Measurements from ENCODE around the gene CYGB. TPM values are rescaled to one million over a fixed set of nuclear protein-coding genes. Genes with fewer than 3 reads are reported as not detected.

Gene CYGB
- total RNA-seq, 1 donor = 39.1 TPM

GRCh38 chr17:76477576-76477975 lies 59.9 kb downstream of the CYGB start:
- no peaks in the 10 kb centered on the region for H3K4me1 ChIP-seq (ENCODE audit: insufficient read depth, low read length)
- H2AFZ ChIP-seq (ENCODE audit: low read length) = no peak overlapping the region
- no peaks in the 10 kb centered on the region for H3K36me3 ChIP-seq (ENCODE audit: insufficient read depth, low read length)
- TF ChIP-seq CTCF (IDR thresholded peaks at IDR 0.05; ENCODE audit: extremely low read depth, low read depth, low read length) = no peak
- no peaks in the 10 kb centered on the region for H4K20me1 ChIP-seq (ENCODE audit: insufficient read depth, low read length)
- no peak for DNase-seq (ENCODE audit: insufficient read length, low spot score, missing footprints)
- no peak overlapping the region for H3K27ac ChIP-seq (ENCODE audit: low read depth, low read length)
- H3K4me2 ChIP-seq (ENCODE audit: insufficient read depth, low read length) = no peak overlapping the region
- no peaks in the 10 kb centered on the region for H3K9me3 ChIP-seq (ENCODE audit: low read depth, low read length)
- H3K79me2 ChIP-seq (ENCODE audit: insufficient read depth, low read length) = no peaks in the 10 kb centered on the region
- no peak overlapping the region for H3K4me3 ChIP-seq (ENCODE audit: insufficient read depth, low read length)
- H3K27me3 ChIP-seq (ENCODE audit: insufficient read depth, low read length) = no peaks in the 10 kb centered on the region

Small RNAs within 50 kb of the gene (small RNA-seq; reads per million reads assigned to genes)
- gene SNORD1A (not detected), gene SNORD1B (1,210 reads per million, percentile 99 among the genes with 10 or more reads in this experiment)

Other genes with a start within 250 kb of the CYGB start
- 2.9 and 3.6 TPM in 2 replicates for gene QRICH2, start 229.4 kb downstream of the CYGB start, total RNA-seq
- 79.6 and 82.2 TPM in 2 replicates for gene PRPSAP1, start 183.8 kb downstream of the CYGB start, total RNA-seq
- gene SPHK1, start 153.1 kb downstream of the CYGB start, total RNA-seq = 112 and 142 TPM in 2 replicates
- 17.7 and 19.5 TPM in 2 replicates for gene UBE2O, start 84.6 kb downstream of the CYGB start, total RNA-seq
- gene AANAT, start 70.1 kb downstream of the CYGB start, total RNA-seq = not detected in 2 replicates
- gene RHBDF2, start 36.3 kb downstream of the CYGB start, total RNA-seq = 7.1 and 8.3 TPM in 2 replicates
- 4.0 and 5.3 TPM in 2 replicates for gene PRCD, start 2.3 kb upstream of the CYGB start, total RNA-seq
- gene ST6GALNAC2, start 48.2 kb upstream of the CYGB start, total RNA-seq = 0.36 and 0.59 TPM in 2 replicates
- gene ST6GALNAC1, start 106.0 kb upstream of the CYGB start, total RNA-seq = 0.72 TPM in 1 of 2 replicates, not detected in the other
- 352 and 388 TPM in 2 replicates for gene MXRA7, start 173.3 kb upstream of the CYGB start, total RNA-seq
- gene JMJD6, start 188.9 kb upstream of the CYGB start, total RNA-seq = 18.8 and 21.5 TPM in 2 replicates
- gene METTL23, start 189.1 kb upstream of the CYGB start, total RNA-seq = 25.7 and 28.6 TPM in 2 replicates
- 88.7 and 102 TPM in 2 replicates for gene SRSF2, start 199.6 kb upstream of the CYGB start, total RNA-seq
- gene MFSD11, start 200.4 kb upstream of the CYGB start, total RNA-seq = 42.0 and 45.4 TPM in 2 replicates